ENCODE results near the gene AEBP1. TPM values are rescaled to one million over a fixed set of nuclear protein-coding genes. Genes with fewer than 3 reads are reported as not detected.
A peak's percentile ranks its signal among the peaks of the same experiment; 100 is the strongest.

AEBP1 gene
- total RNA-seq, 1 donor from 2014 or later = 422 TPM

- Mint-ChIP-seq H3K9me3 (ENCODE audit: low read depth) (no peaks in the 10 kb centered on the region), H3K27me3 (ENCODE audit: low read depth) (no peaks in the 10 kb centered on the region), H3K27ac (ENCODE audit: unreplicated experiment) (no peak overlapping the region), H3K4me3 (ENCODE audit: unreplicated experiment) (no peak overlapping the region), H3K4me1 (ENCODE audit: low read depth) (peaks cover 34% of the 10 kb centered on the region), H3K36me3 (ENCODE audit: low read depth) (peaks cover 12% of the 10 kb centered on the region)
- no peak for TF ChIP-seq CTCF (IDR thresholded peaks at IDR 0.05)
- peak; percentile 78 for DNase-seq (ENCODE audit: low spot score)
Observed at GRCh38 chr7:44079331-44080021, 24.7 kb upstream of the AEBP1 start.

DNA sequence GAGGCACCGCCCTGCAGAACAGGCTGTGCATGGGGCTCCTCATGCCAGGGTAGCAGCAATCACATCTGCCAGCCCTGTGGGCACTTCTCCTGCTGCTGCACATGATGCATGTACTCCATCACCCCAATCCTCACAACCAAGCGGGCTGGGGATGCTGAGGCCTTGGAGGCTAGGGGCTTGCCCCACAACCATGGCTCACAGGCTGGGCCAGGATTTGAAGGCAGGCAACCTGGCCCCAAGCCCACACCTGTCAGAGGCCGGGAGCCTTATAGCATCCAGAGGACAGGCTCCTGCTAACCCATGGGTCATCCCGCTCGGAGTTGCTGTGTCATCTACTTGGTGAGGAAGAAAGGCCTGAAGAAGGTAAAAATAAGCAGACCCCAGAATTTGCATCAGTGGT, 24.0 kb upstream of the AEBP1 start:
- peaks cover 40% of the 10 kb centered on the region for H3K4me1 Mint-ChIP-seq (ENCODE audit: low read depth)
- no peak overlapping the region for H3K27ac Mint-ChIP-seq (ENCODE audit: unreplicated experiment)
- no peaks in the 10 kb centered on the region for H3K27me3 Mint-ChIP-seq (ENCODE audit: low read depth)
- peaks cover 12% of the 10 kb centered on the region for H3K36me3 Mint-ChIP-seq (ENCODE audit: low read depth)
- TF ChIP-seq CTCF (IDR thresholded peaks at IDR 0.05) = no peak
- peak; percentile 83 for DNase-seq (ENCODE audit: low spot score)
- no peaks in the 10 kb centered on the region for H3K9me3 Mint-ChIP-seq (ENCODE audit: low read depth)
- no peak overlapping the region for H3K4me3 Mint-ChIP-seq (ENCODE audit: unreplicated experiment)

GRCh38 chr7:44080686-44081265, 23.4 kb upstream of the AEBP1 start:
- peak; percentile 86 for DNase-seq (ENCODE audit: low spot score)
- H3K36me3 Mint-ChIP-seq (ENCODE audit: low read depth) = peaks cover 12% of the 10 kb centered on the region
- H3K27me3 Mint-ChIP-seq (ENCODE audit: low read depth) = no peaks in the 10 kb centered on the region
- peaks cover 47% of the 10 kb centered on the region for H3K4me1 Mint-ChIP-seq (ENCODE audit: low read depth)
- no peak for TF ChIP-seq CTCF (IDR thresholded peaks at IDR 0.05)
- no peaks in the 10 kb centered on the region for H3K9me3 Mint-ChIP-seq (ENCODE audit: low read depth)
- H3K27ac Mint-ChIP-seq (ENCODE audit: unreplicated experiment) = no peak overlapping the region
- peak overlapping the region; percentile 82 for H3K4me3 Mint-ChIP-seq (ENCODE audit: unreplicated experiment)

DNA sequence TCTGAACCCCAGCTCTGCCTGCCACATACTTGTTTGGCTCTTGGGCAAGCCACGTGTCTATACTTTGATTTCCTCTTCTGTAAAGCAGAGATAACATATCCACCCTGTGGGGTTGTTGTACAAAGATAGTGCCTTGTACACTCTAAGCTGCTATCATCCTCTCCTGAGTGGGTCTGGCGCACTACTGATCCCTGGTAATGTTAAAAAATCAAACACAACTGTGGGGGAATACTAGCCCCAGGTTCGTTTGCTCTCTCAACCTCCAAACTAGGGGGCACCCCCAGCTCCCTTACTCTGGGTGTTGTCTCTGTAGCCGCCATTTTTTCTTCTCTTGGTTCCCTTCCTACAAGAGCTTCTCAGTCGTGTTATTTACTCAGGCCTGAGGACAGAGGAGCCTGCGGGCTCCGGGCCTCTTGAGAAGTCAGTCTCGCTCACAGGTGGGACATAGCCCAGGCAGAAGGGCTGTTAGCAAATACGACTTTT, 22.8 kb upstream of the AEBP1 start:
- DNase-seq (ENCODE audit: low spot score) = no peak
- TF ChIP-seq CTCF (IDR thresholded peaks at IDR 0.05) = no peak
- H3K4me3 Mint-ChIP-seq (ENCODE audit: unreplicated experiment) = peak overlapping the region; percentile 82
- H3K36me3 Mint-ChIP-seq (ENCODE audit: low read depth) = peaks cover 11% of the 10 kb centered on the region
- H3K4me1 Mint-ChIP-seq (ENCODE audit: low read depth) = peaks cover 47% of the 10 kb centered on the region
- no peaks in the 10 kb centered on the region for H3K9me3 Mint-ChIP-seq (ENCODE audit: low read depth)
- no peaks in the 10 kb centered on the region for H3K27me3 Mint-ChIP-seq (ENCODE audit: low read depth)
- peak overlapping the region; percentile 8 for H3K27ac Mint-ChIP-seq (ENCODE audit: unreplicated experiment)

DNA sequence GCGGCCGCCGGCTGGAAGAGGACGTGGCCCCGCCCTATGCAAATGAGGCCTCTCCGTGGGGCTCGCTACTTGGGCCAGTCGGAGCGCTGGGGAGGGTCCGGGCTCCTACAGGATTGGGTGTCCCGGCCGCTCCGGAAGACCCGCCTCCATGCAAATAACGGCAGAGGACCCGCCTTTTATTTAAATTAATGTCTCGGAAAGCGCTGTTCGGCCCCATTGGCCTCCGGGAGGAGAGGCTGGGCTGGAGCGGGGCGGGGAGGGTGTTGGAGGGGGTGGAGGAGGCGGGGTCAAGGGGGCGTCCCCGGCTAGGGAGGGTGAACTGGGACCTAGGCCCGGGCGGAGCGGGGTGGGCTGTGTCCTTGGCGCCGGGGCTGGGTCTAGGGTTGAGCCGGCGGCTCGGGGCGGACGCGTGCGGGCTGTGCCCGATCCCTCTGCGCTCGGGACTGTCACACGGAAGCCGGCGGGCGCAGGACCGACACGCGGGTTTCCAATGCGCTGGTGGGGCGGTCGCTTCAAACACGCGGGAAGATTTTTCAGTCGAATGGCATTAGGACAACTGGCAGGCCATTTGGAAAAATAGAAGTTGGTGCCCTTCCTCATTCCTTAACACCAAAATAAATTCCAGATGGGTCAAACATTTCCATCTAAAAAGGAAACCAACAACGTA, 21.5 kb upstream of the AEBP1 start:
- Mint-ChIP-seq H3K27me3 (ENCODE audit: low read depth) (no peaks in the 10 kb centered on the region), H3K4me3 (ENCODE audit: unreplicated experiment) (peak overlapping the region; percentile 82), H3K4me1 (ENCODE audit: low read depth) (peaks cover 57% of the 10 kb centered on the region), H3K27ac (ENCODE audit: unreplicated experiment) (peak overlapping the region; percentile 83), H3K36me3 (ENCODE audit: low read depth) (peaks cover 7% of the 10 kb centered on the region), H3K9me3 (ENCODE audit: low read depth) (no peaks in the 10 kb centered on the region)
- no peak for TF ChIP-seq CTCF (IDR thresholded peaks at IDR 0.05)
- peak; percentile 99 for DNase-seq (ENCODE audit: low spot score)

Measured in chondrocyte (in vitro differentiated cells).